DOHH2 (cell line): ENCODE measurements around the gene OR56A4.

Experiments
- H3F3A ChIP-seq: fragments of 200-600 bp; sonication (generic), shearing (Covaris generic); 2 replicates; pipeline ENCODE4 v1.6.0; 2016; ENCODE audit warnings: antibody characterized with exemption, mild to moderate bottlenecking; ENCODE audit not compliant: control insufficient read depth, insufficient read depth
- H3K27ac ChIP-seq: fragments of 200-600 bp; sonication (generic); 2 replicates; pipeline ENCODE4 v1.5.1; 2014; ENCODE audit warnings: low read depth, mild to moderate bottlenecking, low read length, moderate library complexity
- H3K27me3 ChIP-seq: fragments of 200-600 bp; sonication (generic); 2 replicates; pipeline ENCODE4 v1.6.1; 2014; ENCODE audit warnings: mild to moderate bottlenecking, low read length, mixed read lengths; ENCODE audit not compliant: control insufficient read depth
- H3K36me3 ChIP-seq: fragments of 200-600 bp; sonication (generic); 2 replicates; pipeline ENCODE4 v1.6.1; 2014; ENCODE audit warnings: mild to moderate bottlenecking, low read length, moderate library complexity, mixed read lengths; ENCODE audit not compliant: control insufficient read depth
- H3K4me1 ChIP-seq: fragments of 200-600 bp; sonication (generic); 2 replicates; pipeline ENCODE4 v1.6.1; 2014; ENCODE audit warnings: mild to moderate bottlenecking, low read length, mixed read lengths; ENCODE audit not compliant: control insufficient read depth
- H3K4me2 ChIP-seq: fragments of 200-600 bp; sonication (generic); 2 replicates; pipeline ENCODE4 v1.6.0; 2014; ENCODE audit warnings: mild to moderate bottlenecking, low read length, moderate library complexity
- H3K4me3 ChIP-seq: fragments of 200-600 bp; sonication (generic); 2 replicates; pipeline ENCODE4 v1.5.1; 2014; ENCODE audit warnings: mild to moderate bottlenecking, low read length, mixed read lengths
- H3K79me2 ChIP-seq: fragments of 200-600 bp; sonication (generic); 2 replicates; pipeline ENCODE4 v1.6.1; 2014; ENCODE audit warnings: mild to moderate bottlenecking, low read length, mixed read lengths; ENCODE audit not compliant: control insufficient read depth
- H3K9me2 ChIP-seq: fragments of 200-600 bp; sonication (generic); replicated peaks from 2 replicates; pipeline ENCODE4 v1.6.1; 2014; ENCODE audit warnings: mild to moderate bottlenecking, low read length, mixed read lengths; ENCODE audit not compliant: control insufficient read depth
- H3K9me3 ChIP-seq: fragments of 200-600 bp; sonication (generic); 2 replicates; pipeline ENCODE4 v1.6.1; 2014; ENCODE audit warnings: antibody characterized with exemption, low read length, mixed read lengths; ENCODE audit not compliant: control insufficient read depth, insufficient read depth
- H4K20me1 ChIP-seq: fragments of 200-600 bp; sonication (generic); 2 replicates; pipeline ENCODE4 v1.6.0; 2014; ENCODE audit warnings: low read depth, mild to moderate bottlenecking, antibody characterized with exemption, low read length, moderate library complexity; ENCODE audit not compliant: control insufficient read depth, insufficient read depth
- CTCF ChIP-seq: fragments of 200-600 bp; sonication (generic); IDR thresholded peaks from one replicate; pipeline ENCODE4 v1.5.1; 2014; ENCODE audit warnings: antibody characterized with exemption, mild to moderate bottlenecking, low read depth, low read length; ENCODE audit not compliant: poor library complexity, severe bottlenecking
- EZH2phosphoT487 ChIP-seq: fragments of 200-600 bp; sonication (generic); IDR thresholded peaks from 2 replicates; pipeline ENCODE4 v1.6.1; 2017; ENCODE audit warnings: borderline replicate concordance, mild to moderate bottlenecking, antibody characterized with exemption, low read length, moderate library complexity, mixed read lengths

The OR56A4 gene

DNA sequence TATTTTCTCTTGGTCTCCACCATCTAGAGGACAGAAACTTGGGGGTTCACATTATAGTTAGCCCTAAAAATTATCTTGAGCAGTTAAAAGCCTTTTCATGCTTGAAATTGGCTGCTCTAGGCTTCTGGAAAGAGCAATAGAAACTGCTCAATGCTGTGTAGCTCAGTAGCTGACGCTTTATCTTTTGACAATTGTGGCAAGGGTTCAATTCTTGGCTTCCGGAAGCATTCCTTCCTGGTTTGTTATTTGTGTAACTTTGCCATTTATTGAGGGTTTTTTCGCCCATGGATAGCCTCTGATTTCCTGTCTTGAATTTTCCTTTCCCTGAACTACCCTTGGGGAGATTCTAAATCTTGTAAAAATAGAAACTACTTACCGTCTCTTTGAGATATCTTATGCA, 34.1 kb upstream of the OR56A4 start:
- Histone ChIP-seq H3K27ac (no peak overlapping the region), H3K79me2 (no peaks in the 10 kb centered on the region), H3K4me3 (no peak overlapping the region), H4K20me1 (no peaks in the 10 kb centered on the region), H3K4me1 (no peaks in the 10 kb centered on the region), H3K36me3 (no peaks in the 10 kb centered on the region), H3K4me2 (no peak overlapping the region), H3K9me3 (no peaks in the 10 kb centered on the region), H3K27me3 (no peaks in the 10 kb centered on the region), H3F3A (no peaks in the 10 kb centered on the region), H3K9me2 (no peaks in the 10 kb centered on the region)
- TF ChIP-seq CTCF, result no peak
- no peak for TF ChIP-seq EZH2phosphoT487

GRCh38 chr11:6030708-6031405, 24.1 kb upstream of the OR56A4 start, which contains the start of gene OR56A1:
Gene OR56A1 (minus strand): TSS chr11:6030758. CDS start chr11:6027692, 3,066 bp downstream.
- TF ChIP-seq EZH2phosphoT487 (no peak), CTCF (no peak)
- no peaks in the 10 kb centered on the region for H3K9me3 ChIP-seq
- H4K20me1 ChIP-seq, result no peaks in the 10 kb centered on the region
- H3K79me2 ChIP-seq, result no peaks in the 10 kb centered on the region
- no peaks in the 10 kb centered on the region for H3K36me3 ChIP-seq
- no peak within 1 kb of the TSS for H3K4me3 ChIP-seq
- no peak within 1 kb of the TSS for H3K4me2 ChIP-seq
- H3K27ac ChIP-seq, result no peak within 1 kb of the TSS
- no peaks in the 10 kb centered on the region for H3K9me2 ChIP-seq
- no peaks in the 10 kb centered on the region for H3K4me1 ChIP-seq
- no peaks in the 10 kb centered on the region for H3F3A ChIP-seq
- no peaks in the 10 kb centered on the region for H3K27me3 ChIP-seq

DNA sequence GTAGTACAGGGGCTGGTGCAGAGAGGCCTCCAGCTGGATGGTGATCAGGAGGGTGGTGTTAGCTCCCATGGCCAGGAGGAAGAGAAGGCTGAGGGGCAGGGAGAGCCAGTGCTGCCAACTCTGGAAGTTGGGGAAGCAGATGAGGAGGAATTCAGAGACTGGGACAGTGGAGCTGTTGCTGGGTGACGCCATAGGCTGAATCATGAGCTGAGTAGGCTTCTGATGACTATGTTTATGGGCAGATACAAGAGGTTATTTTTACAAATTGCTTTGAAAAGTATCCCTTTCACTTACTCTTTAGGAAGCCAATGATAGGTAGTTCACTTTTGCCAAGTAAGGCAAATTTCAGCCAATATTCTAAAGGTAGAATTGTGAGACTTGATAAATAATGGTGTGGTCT, 20.8 kb upstream of the OR56A4 start:
- H3K36me3 ChIP-seq, result no peaks in the 10 kb centered on the region

More for the DNA sequence above, 20.8 kb upstream of the OR56A4 start:
- Histone ChIP-seq H3K27ac (no peak overlapping the region), H4K20me1 (no peaks in the 10 kb centered on the region), H3K79me2 (no peaks in the 10 kb centered on the region), H3F3A (no peaks in the 10 kb centered on the region), H3K4me2 (no peak overlapping the region), H3K27me3 (0 out of 2 replicates have a peak, but pooled peaks cover 2% of the 10 kb centered on the region), H3K4me3 (no peak overlapping the region), H3K9me3 (no peaks in the 10 kb centered on the region), H3K9me2 (no peaks in the 10 kb centered on the region), H3K4me1 (no peaks in the 10 kb centered on the region)
- TF ChIP-seq CTCF (no peak), EZH2phosphoT487 (no peak)
